IPS DF 19.7 (cell line): ENCODE data around the gene GAGE12C.
"Not testable (repeated sequence)": the region's sequence is repeated elsewhere in the genome, so short reads cannot be mapped to it uniquely, and the experiment has no call there.

Source experiments
- DNase-seq: peaks from one replicate; pipeline ENCODE4 v3.0.0-alpha.2; 2013; ENCODE audit warnings: low read depth, low spot score

Gene GAGE12C

GRCh38 chrX:49531877-49532276 lies at the start of gene GAGE12C:
Gene GAGE12C, plus strand, starts transcription at chrX:49532177. Its CDS starts 1,155 bp downstream, at chrX:49533332.
- DNase-seq = not testable (repeated sequence)

GRCh38 chrX:49541433-49541832 lies 9.5 kb downstream of the GAGE12C start, which contains the start of gene GAGE12D:
Gene GAGE12D, plus strand, starts transcription at chrX:49541733. Its CDS starts 1,155 bp downstream, at chrX:49542888.
- DNase-seq = not testable (repeated sequence)

- not testable (repeated sequence) for DNase-seq
These were observed 19.0 kb downstream of the GAGE12C start, which contains the start of gene GAGE12E for GRCh38 chrX:49550989-49551388. Gene GAGE12E, plus strand, starts transcription at chrX:49551289. Its CDS starts 1,155 bp downstream, at chrX:49552444.

- not testable (repeated sequence) for DNase-seq
These were observed 28.6 kb downstream of the GAGE12C start, which contains the start of gene GAGE12F for GRCh38 chrX:49560542-49560941. Gene GAGE12F, plus strand, starts transcription at chrX:49560842. Its CDS starts 1,155 bp downstream, at chrX:49561997.

- not testable (repeated sequence) for DNase-seq
These were observed 36.8 kb downstream of the GAGE12C start for GRCh38 chrX:49568728-49569127.

GRCh38 chrX:49569152-49569551 lies 37.2 kb downstream of the GAGE12C start:
- not testable (repeated sequence) for DNase-seq

GRCh38 chrX:49570100-49570499 lies 38.1 kb downstream of the GAGE12C start, which contains the start of gene GAGE12G:
Gene GAGE12G, plus strand, starts transcription at chrX:49570400. Its CDS starts 1,155 bp downstream, at chrX:49571555.
- DNase-seq = not testable (repeated sequence)

GRCh38 chrX:49579649-49580048 lies 47.7 kb downstream of the GAGE12C start, which contains the start of gene GAGE12H:
Gene GAGE12H, plus strand, starts transcription at chrX:49579949. Its CDS starts 1,155 bp downstream, at chrX:49581104.
- not testable (repeated sequence) for DNase-seq
